Colonic mucosa (tissue), 4 donors: ENCODE data around the gene PRKACG. TPM values are rescaled to one million over a fixed set of nuclear protein-coding genes. Genes with fewer than 3 reads are reported as not detected.

Experiments
- DNase-seq: peaks from one replicate; pipeline ENCODE4 v3.0.0-alpha.2; 2020
- H3K27ac ChIP-seq: fragments of 200-600 bp; one replicate; pipeline ENCODE4 v1.8.0; 2021
- H3K27me3 ChIP-seq: fragments of 200-600 bp; one replicate; pipeline ENCODE4 v1.8.0; 2021
- H3K36me3 ChIP-seq: fragments of 200-600 bp; one replicate; pipeline ENCODE4 v1.8.0; 2021
- H3K4me1 ChIP-seq: fragments of 200-600 bp; one replicate; pipeline ENCODE4 v1.8.0; 2021; ENCODE audit warnings: mild to moderate bottlenecking
- H3K4me3 ChIP-seq: fragments of 200-600 bp; one replicate; pipeline ENCODE4 v1.8.0; 2021
- H3K9ac ChIP-seq, 2 donors: one replicate each; pipeline ENCODE4 v1.7.0; 2013; ENCODE audit warnings: control low read depth in 2 of 2, low read depth in 2 of 2, low read length in 2 of 2
- H3K9me3 ChIP-seq: fragments of 200-600 bp; one replicate; pipeline ENCODE4 v1.8.0; 2021
- CTCF ChIP-seq: fragments of 200-600 bp; IDR thresholded peaks from one replicate; pipeline ENCODE4 v1.8.0; 2022; ENCODE audit warnings: antibody characterized with exemption, mild to moderate bottlenecking
- intact Hi-C: fragments of 100-400 bp; cut with DNase I; formaldehyde crosslinking; loops from one replicate; pipeline ENCODE4 v1.14.1; 2022
- total RNA-seq, 2 donors: library from RNA; stranded (reverse); fragmentation: NEBNext Ultra II Directional in 1 of 2; extraction: Animal tissue kit (Norgen Biotek cat#: 25700) in 1 of 2; gene quantifications; one replicate each; pipeline ENCODE4 v1.2.1, GENCODE V29; 2021
- donor health status: healthy.
- donor health status: DM: no; HTN: no; CAD: no.
- donor health status: DM: no; HTN: no; CAD: no.

PRKACG gene
- total RNA-seq, 2 donors from 2014 or later: not detected

- Histone ChIP-seq H3K27me3 (no peaks in the 10 kb centered on the region), H3K9ac (no peak overlapping the region), H3K4me1 (no peaks in the 10 kb centered on the region), H3K9me3 (no peaks in the 10 kb centered on the region), H3K27ac (no peak overlapping the region), H3K4me3 (no peak overlapping the region), H3K36me3 (no peaks in the 10 kb centered on the region)
- TF ChIP-seq CTCF: no peak
- intact Hi-C loops: no loop called here
- DNase-seq: no peak
These were observed 30.6 kb upstream of the PRKACG start for GRCh38 chr9:69044240-69045219.

GRCh38 chr9:69040646-69041045 is 26.7 kb upstream of the PRKACG start:
- no peak overlapping the region for H3K9ac ChIP-seq
- TF ChIP-seq CTCF: no peak
- intact Hi-C loops: no loop called here

GRCh38 chr9:69036799-69037198 is 22.9 kb upstream of the PRKACG start:
- intact Hi-C loops: no loop called here
- H3K27ac ChIP-seq: peak overlapping the region; percentile 71

More at GRCh38 chr9:69040646-69041045, 26.7 kb upstream of the PRKACG start:
- Histone ChIP-seq H3K36me3 (no peaks in the 10 kb centered on the region), H3K27ac (no peak overlapping the region), H3K27me3 (no peaks in the 10 kb centered on the region), H3K4me1 (no peaks in the 10 kb centered on the region), H3K4me3 (no peak overlapping the region), H3K9me3 (no peaks in the 10 kb centered on the region)
- DNase-seq: no peak

GRCh38 chr9:69036309-69036708 is 22.4 kb upstream of the PRKACG start:
- H3K27me3 ChIP-seq: no peaks in the 10 kb centered on the region
- intact Hi-C loops: no loop called here
- peak overlapping the region; percentile 71 for H3K27ac ChIP-seq
- H3K4me1 ChIP-seq: peaks cover 4% of the 10 kb centered on the region
- H3K9me3 ChIP-seq: no peaks in the 10 kb centered on the region
- H3K4me3 ChIP-seq: peak overlapping the region; percentile 64
- TF ChIP-seq CTCF: no peak
- peak; percentile 44 for DNase-seq
- peak overlapping the region; percentile 73 to 91 for H3K9ac ChIP-seq
- H3K36me3 ChIP-seq: no peaks in the 10 kb centered on the region

More at GRCh38 chr9:69036799-69037198, 22.9 kb upstream of the PRKACG start:
- peak overlapping the region in 1 of 2 donors; percentile 73 for H3K9ac ChIP-seq
- H3K4me3 ChIP-seq: peak overlapping the region; percentile 64
- TF ChIP-seq CTCF: no peak
- H3K36me3 ChIP-seq: no peaks in the 10 kb centered on the region
- peaks cover 4% of the 10 kb centered on the region for H3K4me1 ChIP-seq
- H3K9me3 ChIP-seq: no peaks in the 10 kb centered on the region
- H3K27me3 ChIP-seq: no peaks in the 10 kb centered on the region
- DNase-seq: peak; percentile 23

- intact Hi-C loops: no loop called here
- H3K9me3 ChIP-seq: no peaks in the 10 kb centered on the region
- H3K27me3 ChIP-seq: no peaks in the 10 kb centered on the region
- peaks cover 4% of the 10 kb centered on the region for H3K4me1 ChIP-seq
- TF ChIP-seq CTCF: peak; percentile 99
- peak within 1 kb of the TSS; percentile 73 to 91 for H3K9ac ChIP-seq
- peak within 1 kb of the TSS; percentile 64 for H3K4me3 ChIP-seq
- DNase-seq: peak; percentile 87
- no peaks in the 10 kb centered on the region for H3K36me3 ChIP-seq
- H3K27ac ChIP-seq: peak within 1 kb of the TSS; percentile 71
These were observed 21.8 kb upstream of the PRKACG start, which contains the start of gene FXN for GRCh38 chr9:69035438-69036308. Gene FXN, plus strand, starts transcription at chr9:69035752. Its CDS starts 31 bp downstream, at chr9:69035783.
